ENCODE results near the gene DEFB125.
"Not testable (repeated sequence)": the region's sequence is repeated elsewhere in the genome, so short reads cannot be mapped to it uniquely, and the experiment has no call there.

The DEFB125 gene

DNA sequence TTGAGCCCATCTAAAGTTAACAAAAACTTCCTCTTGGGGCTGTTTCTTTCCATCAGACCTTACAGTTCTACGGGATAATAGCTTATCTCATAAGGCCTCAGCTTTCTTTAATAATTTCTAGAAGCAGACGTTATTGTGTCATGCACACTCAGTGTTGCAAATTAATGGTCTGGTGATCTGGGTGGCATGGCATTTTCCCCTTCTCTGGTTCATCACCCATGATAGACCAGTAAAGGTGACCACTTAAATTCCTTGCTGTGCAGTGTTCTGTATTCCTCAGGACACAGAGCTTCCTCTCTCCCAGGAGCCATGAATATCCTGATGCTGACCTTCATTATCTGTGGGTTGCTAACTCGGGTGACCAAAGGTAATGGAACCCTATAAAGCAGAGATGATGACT lies at the start of gene DEFB125:
TSS of gene DEFB125 (plus strand) at position 272 of the 400 bp plus-strand sequence. CDS start at position 310, 38 bp downstream.
- no peak for DNase-seq

DNA sequence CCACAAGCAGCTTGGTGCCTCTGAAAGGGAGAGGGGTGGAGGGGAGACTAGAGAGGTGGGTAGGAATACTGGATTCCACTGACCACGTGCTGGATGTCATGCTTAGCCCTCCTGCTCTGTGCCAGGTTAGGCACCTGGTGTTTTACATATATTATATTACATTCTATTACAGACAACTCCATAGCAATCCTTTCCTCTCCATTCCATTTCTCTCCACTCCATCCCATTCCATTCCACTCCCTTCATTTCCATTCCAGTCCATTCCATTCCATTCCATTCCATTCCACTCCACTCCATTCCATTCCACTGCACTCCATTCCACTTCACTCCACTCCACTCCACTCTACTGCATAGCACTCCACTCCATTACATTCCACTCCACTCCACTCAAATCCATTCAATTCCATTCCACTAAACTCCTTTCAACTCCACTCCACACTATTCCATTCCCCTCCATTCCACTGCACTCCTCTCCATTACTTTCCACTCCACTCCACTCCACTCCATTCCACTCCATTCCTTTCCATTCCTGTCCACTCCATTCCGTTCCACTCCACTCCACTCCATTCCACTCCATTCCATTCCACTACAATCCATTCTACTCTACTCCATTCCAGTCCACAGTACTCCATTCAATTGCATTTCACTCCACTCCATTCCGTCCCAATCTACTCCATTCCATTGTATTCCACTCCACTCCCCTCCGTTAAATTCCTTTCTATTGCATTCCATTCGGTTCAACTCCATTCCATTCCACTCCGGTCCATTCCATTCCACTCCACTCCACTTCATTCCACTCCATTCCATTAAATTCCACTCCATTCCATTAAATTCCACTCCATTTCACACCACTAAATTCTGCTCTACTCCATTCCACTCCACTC lies 27.2 kb upstream of the DEFB125 start:
- no peak for DNase-seq

DNA sequence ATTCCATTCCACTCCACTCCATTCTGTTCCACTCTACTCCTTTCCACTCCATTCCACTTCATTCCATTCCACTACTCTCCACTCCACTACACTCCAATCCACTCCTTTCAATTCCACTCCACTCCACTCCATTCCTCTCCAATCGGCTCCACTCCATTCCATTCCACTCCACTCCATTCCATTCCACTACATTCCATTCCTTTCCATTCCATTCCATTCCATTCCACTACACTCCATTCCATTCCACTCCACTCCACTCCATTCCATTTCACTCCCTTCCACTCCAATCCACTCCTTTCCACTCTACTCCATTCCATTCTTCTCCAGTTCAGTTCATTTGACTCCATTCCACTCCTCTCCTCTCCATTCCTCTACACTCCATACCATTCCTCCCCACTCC lies 26.2 kb upstream of the DEFB125 start:
- no peak for DNase-seq

DNA sequence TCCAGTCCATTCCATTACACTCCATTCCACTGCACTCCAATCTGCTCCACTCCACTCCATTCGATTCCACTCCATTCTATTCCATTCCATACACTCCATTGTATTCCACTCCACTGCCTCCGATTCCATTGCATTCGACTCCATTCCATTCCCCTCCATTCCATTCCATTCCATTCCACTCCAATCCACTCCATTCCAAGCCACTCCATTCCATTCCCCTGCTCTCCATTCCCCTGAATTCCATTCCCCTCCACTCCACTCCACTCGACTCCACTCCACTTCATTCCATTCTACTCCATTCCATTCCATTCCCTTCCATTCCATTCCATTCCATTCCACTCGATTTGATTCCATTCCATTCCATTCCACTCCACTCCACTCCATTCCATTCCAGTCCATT lies 25.7 kb upstream of the DEFB125 start:
- DNase-seq = no peak

- no peak for DNase-seq
Measured at GRCh38 chr20:62487-62886, 25.0 kb upstream of the DEFB125 start.

- no peak for DNase-seq
Measured at GRCh38 chr20:64026-64603, 23.4 kb upstream of the DEFB125 start.

- DNase-seq = no peak
Measured at GRCh38 chr20:64766-65322, 22.6 kb upstream of the DEFB125 start.

DNA sequence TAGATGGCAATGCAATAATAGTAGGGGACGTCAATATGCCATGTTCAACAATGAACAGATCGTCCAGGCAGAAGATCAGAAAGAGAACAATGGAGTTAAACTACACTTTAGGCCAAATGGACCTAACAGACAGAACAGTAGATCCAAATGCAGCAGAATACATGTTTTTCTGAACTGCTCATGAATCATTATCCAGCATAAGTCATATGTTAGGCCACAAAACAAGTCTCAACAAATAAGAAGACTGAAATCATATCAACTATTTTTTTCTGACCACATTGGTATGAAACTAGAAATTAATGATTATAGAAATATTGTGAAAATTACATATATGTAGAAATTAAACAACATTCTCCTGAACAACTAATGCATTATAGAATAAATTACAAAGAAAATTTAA lies 10.2 kb upstream of the DEFB125 start:
- DNase-seq = no peak

DNA sequence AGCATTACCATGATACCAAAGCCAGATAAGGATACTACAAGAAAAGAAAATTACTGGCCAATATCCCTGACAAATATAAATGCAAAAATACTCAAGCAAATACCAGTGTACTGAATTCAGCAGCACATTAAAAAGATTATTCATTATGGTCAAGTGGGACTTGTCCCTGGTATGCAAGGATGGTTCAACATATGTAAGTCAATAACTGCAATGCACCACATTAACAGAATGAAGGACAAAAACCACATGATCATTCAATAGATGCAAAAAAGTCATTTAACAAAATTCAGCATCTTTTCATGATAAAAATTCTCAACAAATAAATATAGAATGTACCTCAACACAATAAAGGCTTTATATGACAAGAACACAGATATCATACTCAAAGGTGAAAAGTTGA lies 9.1 kb upstream of the DEFB125 start:
- DNase-seq = no peak

DNA sequence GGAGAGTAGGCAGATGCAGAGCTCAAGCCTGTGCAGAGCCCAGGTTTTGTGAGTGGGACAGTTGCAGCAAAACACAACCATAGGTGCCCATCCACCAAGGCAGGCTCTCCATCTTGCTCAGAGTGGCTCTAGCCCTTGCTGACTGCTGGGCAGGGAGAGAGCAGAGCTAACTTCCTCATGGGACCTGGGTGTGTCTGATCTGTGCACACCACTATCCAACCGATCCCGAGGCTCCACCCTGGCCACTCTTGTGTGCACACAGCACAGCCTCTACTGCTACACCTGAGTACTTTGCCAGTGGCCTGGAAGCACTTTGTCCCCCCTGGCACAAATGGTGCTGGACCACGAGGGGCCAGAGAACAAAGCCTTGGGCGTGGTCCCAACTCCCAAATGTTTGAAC lies 7.9 kb upstream of the DEFB125 start:
- no peak for DNase-seq

GRCh38 chr20:90651-91050 lies 3.2 kb downstream of the DEFB125 start:
- no peak for DNase-seq

DNA sequence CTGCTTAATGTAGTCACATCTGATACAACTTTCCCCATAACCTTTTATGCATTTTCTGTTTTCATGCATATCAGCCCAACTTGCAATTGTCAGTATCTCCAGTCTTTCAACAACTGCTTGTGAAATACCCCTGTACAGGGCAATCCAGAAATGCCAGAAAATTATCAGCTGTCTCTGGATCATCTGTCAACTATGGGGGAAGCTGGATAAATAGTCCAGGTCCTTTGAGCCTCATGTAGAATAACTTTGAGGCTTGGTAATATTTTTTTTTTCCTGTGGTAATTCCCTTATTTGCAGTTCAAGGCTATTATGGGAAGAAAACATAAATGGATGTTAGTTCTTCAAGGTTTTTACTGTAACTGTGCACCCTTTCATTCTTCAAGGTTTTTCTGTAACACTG lies 6.2 kb downstream of the DEFB125 start:
- no peak for DNase-seq

DNA sequence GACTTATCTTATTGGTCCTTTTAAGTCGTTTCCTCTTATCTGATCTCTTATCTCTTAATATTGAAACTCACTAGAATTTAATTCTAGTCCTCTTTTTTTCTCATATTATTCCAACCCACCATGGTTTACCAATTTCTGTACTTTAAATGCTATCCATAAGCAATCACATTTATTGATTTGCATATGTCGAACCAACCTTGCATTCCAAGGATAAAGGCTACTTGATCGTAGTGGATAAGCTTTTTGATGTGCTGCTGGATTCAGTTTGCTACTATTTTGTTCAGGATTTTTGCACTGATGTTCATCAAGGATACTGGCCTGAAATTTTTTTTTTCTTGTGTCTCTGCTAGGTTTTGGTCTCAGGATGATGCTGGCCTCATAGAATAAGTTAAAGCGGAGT lies 7.7 kb downstream of the DEFB125 start:
- DNase-seq = no peak

GRCh38 chr20:97691-98090 lies 10.2 kb downstream of the DEFB125 start:
- not testable (repeated sequence) for DNase-seq

DNA sequence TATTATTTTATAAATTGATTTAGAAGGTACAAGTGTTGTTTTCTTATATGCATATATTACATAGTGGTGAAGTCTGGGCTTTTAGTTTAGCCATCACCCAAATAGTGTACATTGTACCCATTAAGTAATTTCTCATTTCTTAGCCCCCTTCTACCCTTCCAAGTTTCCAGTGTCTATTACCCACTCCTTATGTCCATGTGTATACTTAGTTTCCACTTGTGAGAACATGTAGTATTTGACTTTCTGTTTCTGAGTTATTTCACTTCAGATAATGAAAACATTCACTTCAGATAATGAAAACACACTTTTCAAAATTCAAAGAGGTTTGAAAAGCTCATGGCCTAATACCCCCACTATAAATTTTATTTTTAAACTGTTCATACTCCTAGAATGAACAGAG lies 14.5 kb downstream of the DEFB125 start:
- DNase-seq = no peak

DNA sequence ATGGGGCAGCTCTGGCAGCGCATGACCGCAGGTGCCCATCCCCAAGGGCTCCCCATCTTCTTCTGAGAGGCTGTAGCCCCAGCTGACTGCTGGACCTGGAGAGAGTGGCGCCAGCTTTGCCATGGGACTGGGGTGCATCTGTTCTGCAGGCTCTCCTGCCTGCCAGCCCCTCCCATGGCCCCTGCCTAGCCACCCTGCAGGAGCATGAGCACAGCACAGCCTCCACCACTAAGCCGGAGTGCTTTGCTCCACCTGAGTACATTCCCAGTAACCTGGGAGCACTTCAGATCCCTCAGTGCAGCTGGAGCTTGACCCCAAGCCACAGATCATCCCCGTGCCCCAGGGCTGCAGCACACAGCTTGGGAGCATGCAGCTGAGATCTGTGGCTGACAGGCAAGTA lies 16.0 kb downstream of the DEFB125 start:
- no peak for DNase-seq

GRCh38 chr20:112396-112795 lies 24.9 kb downstream of the DEFB125 start:
- no peak for DNase-seq

- no peak for DNase-seq
Measured at GRCh38 chr20:117518-117917, 30.0 kb downstream of the DEFB125 start.

- not testable (repeated sequence) for DNase-seq
Measured at GRCh38 chr20:129786-130323, 42.4 kb downstream of the DEFB125 start.

- DNase-seq = no peak
Measured at GRCh38 chr20:137668-138490, 50.4 kb downstream of the DEFB125 start.

GRCh38 chr20:142290-142689 lies 54.8 kb downstream of the DEFB125 start, which contains the start of gene DEFB126:
DEFB126 (plus strand) TSS chr20:142590; CDS start chr20:142629, 39 bp downstream.
- DNase-seq = no peak

- DNase-seq = no peak
Measured at GRCh38 chr20:145877-146276, 58.4 kb downstream of the DEFB125 start.

All from retina (tissue), 1 donor.